ENCODE results near the gene FBXO2.

The FBXO2 gene

GRCh38 chr1:11682287-11682771 lies 28.1 kb upstream of the FBXO2 start:
- DNase-seq (ENCODE audit: low read depth in 2 of 2) = no peak

- DNase-seq (ENCODE audit: low read depth in 2 of 2) = peak; percentile 71 to 87
Measured at GRCh38 chr1:11681071-11681771, 27.0 kb upstream of the FBXO2 start, which contains the start of gene MAD2L2. TSS of gene MAD2L2 (minus strand) at chr1:11681148. CDS start at chr1:11680601, 547 bp downstream.

GRCh38 chr1:11680270-11681070 lies 26.2 kb upstream of the FBXO2 start:
- no peak for DNase-seq (ENCODE audit: low read depth in 2 of 2)

GRCh38 chr1:11678442-11678841 lies 24.2 kb upstream of the FBXO2 start:
- no peak for DNase-seq (ENCODE audit: low read depth in 2 of 2)

GRCh38 chr1:11676386-11677103 lies 22.3 kb upstream of the FBXO2 start:
- no peak for DNase-seq (ENCODE audit: low read depth in 2 of 2)

- no peak for DNase-seq (ENCODE audit: low read depth in 2 of 2)
Measured at GRCh38 chr1:11675325-11675724, 21.1 kb upstream of the FBXO2 start.

GRCh38 chr1:11674488-11674887 lies 20.3 kb upstream of the FBXO2 start:
- no peak for DNase-seq (ENCODE audit: low read depth in 2 of 2)

GRCh38 chr1:11673089-11673769 lies 19.0 kb upstream of the FBXO2 start:
- no peak for DNase-seq (ENCODE audit: low read depth in 2 of 2)

GRCh38 chr1:11671544-11672286 lies 17.5 kb upstream of the FBXO2 start:
- no peak for DNase-seq (ENCODE audit: low read depth in 2 of 2)

GRCh38 chr1:11671205-11671543 lies 16.9 kb upstream of the FBXO2 start:
- DNase-seq (ENCODE audit: low read depth in 2 of 2) = no peak

- DNase-seq (ENCODE audit: low read depth in 2 of 2) = no peak
Measured at GRCh38 chr1:11670747-11671146, 16.5 kb upstream of the FBXO2 start.

- no peak for DNase-seq (ENCODE audit: low read depth in 2 of 2)
Measured at GRCh38 chr1:11668516-11668915, 14.3 kb upstream of the FBXO2 start.

- DNase-seq (ENCODE audit: low read depth in 2 of 2) = peak; percentile 19 to 47
Measured at GRCh38 chr1:11664336-11665065, 10.3 kb upstream of the FBXO2 start.

- DNase-seq (ENCODE audit: low read depth in 2 of 2) = no peak
Measured at GRCh38 chr1:11661103-11661502, 6.9 kb upstream of the FBXO2 start.

- DNase-seq (ENCODE audit: low read depth in 2 of 2) = no peak
Measured at GRCh38 chr1:11659748-11660147, 5.5 kb upstream of the FBXO2 start.

- DNase-seq (ENCODE audit: low read depth in 2 of 2) = no peak
Measured at GRCh38 chr1:11658542-11658941, 4.3 kb upstream of the FBXO2 start.

- no peak for DNase-seq (ENCODE audit: low read depth in 2 of 2)
Measured at GRCh38 chr1:11657654-11658053, 3.4 kb upstream of the FBXO2 start.

- DNase-seq (ENCODE audit: low read depth in 2 of 2) = no peak
Measured at GRCh38 chr1:11654939-11655808, 945 bp upstream of the FBXO2 start.

GRCh38 chr1:11653861-11654136 lies 430 bp downstream of the FBXO2 start:
- DNase-seq (ENCODE audit: low read depth in 2 of 2) = no peak
